HEK293 (cell line): Measurements from ENCODE around the gene CCT3.
"Not testable (repeated sequence)": the region's sequence is repeated elsewhere in the genome, so short reads cannot be mapped to it uniquely, and the experiment has no call there.

Experiments
- CTCF ChIA-PET: fragments of 350-600 bp; formaldehyde crosslinking; extraction: SDS; loops from one replicate; lab custom pipeline; 2021; ENCODE audit warnings: antibody characterized with exemption; lab: Yijun Ruan, JAX
- POLR2A ChIA-PET: fragments of 300-600 bp; formaldehyde crosslinking; extraction: SDS; loops from one replicate; lab custom pipeline; 2020; ENCODE audit warnings: antibody characterized with exemption, inconsistent platforms; lab: Yijun Ruan, JAX
- H3K27ac ChIP-seq: fragments of 200-500 bp; sonication (Bioruptor generic); 2 replicates; pipeline ENCODE4 v1.5.1; 2014; ENCODE audit warnings: low read depth, low read length, control low read depth, inconsistent platforms; ENCODE audit errors: extremely low read depth
- H3K36me3 ChIP-seq, 2 experiments: fragments of 200-500 bp in 1 of 2; sonication (Bioruptor generic) in 1 of 2; 1 replicate in 1 of 2; 2 replicates in 1 of 2; pipeline ENCODE4 v1.5.1; 2014 to 2017; ENCODE audit warnings: inconsistent platforms in 2 of 2, low read length in 2 of 2; ENCODE audit not compliant: control insufficient read depth in 2 of 2, insufficient read depth in 1 of 2
- H3K4me1 ChIP-seq: fragments of 200-500 bp; sonication (Bioruptor generic); 2 replicates; pipeline ENCODE4 v1.5.1; 2014; ENCODE audit warnings: mild to moderate bottlenecking, low read length, inconsistent platforms; ENCODE audit not compliant: control insufficient read depth, insufficient read depth
- H3K4me3 ChIP-seq: 2 replicates; pipeline ENCODE4 v1.5.1; 2011; ENCODE audit warnings: low read depth, mild to moderate bottlenecking, control low read depth, low read length, moderate library complexity
- H3K9me3 ChIP-seq: fragments of 200-500 bp; sonication (Bioruptor generic); 2 replicates; pipeline ENCODE4 v1.5.1; 2014; ENCODE audit warnings: low read depth, low read length, inconsistent platforms; ENCODE audit not compliant: control insufficient read depth, insufficient read depth
- BCL11B ChIP-seq: fragments of 450-650 bp; formaldehyde crosslinking; IDR thresholded peaks from 2 replicates; pipeline ENCODE4 v1.5.1; 2016; ENCODE audit warnings: low read depth, missing biosample characterization, missing genetic modification characterization
- HOXA7 ChIP-seq: sonication (generic); formaldehyde crosslinking; IDR thresholded peaks from 2 replicates; pipeline ENCODE4 v1.8.1; 2022; ENCODE audit warnings: missing genetic modification reagents, borderline replicate concordance
- KLF7 ChIP-seq: fragments of 450-650 bp; formaldehyde crosslinking; IDR thresholded peaks from 2 replicates; pipeline ENCODE4 v1.5.1; 2016; ENCODE audit warnings: missing biosample characterization, missing genetic modification characterization, borderline replicate concordance
- MZF1 ChIP-seq: fragments of 450-650 bp; formaldehyde crosslinking; IDR thresholded peaks from 2 replicates; pipeline ENCODE4 v1.5.1; 2017; ENCODE audit warnings: missing biosample characterization, missing genetic modification characterization, borderline replicate concordance
- OVOL3 ChIP-seq: fragments of 450-650 bp; formaldehyde crosslinking; IDR thresholded peaks from 2 replicates; pipeline ENCODE4 v1.5.1; 2016; ENCODE audit warnings: missing biosample characterization, missing genetic modification characterization
- ZNF10 ChIP-seq: fragments of 450-650 bp; formaldehyde crosslinking; IDR thresholded peaks from 2 replicates; pipeline ENCODE4 v1.5.1; 2017; ENCODE audit warnings: missing biosample characterization, missing genetic modification characterization
- ZNF133 ChIP-seq: fragments of 450-650 bp; formaldehyde crosslinking; IDR thresholded peaks from 2 replicates; pipeline ENCODE4 v1.5.1; 2016; ENCODE audit warnings: missing biosample characterization, missing genetic modification characterization
- ZNF2 ChIP-seq: fragments of 450-650 bp; formaldehyde crosslinking; IDR thresholded peaks from 2 replicates; pipeline ENCODE4 v1.5.1; 2016; ENCODE audit warnings: missing biosample characterization, missing genetic modification characterization
- ZNF221 ChIP-seq: fragments of 450-650 bp; formaldehyde crosslinking; IDR thresholded peaks from 2 replicates; pipeline ENCODE4 v1.5.1; 2017; ENCODE audit warnings: missing biosample characterization, missing genetic modification characterization, borderline replicate concordance
- ZNF23 ChIP-seq: fragments of 450-650 bp; formaldehyde crosslinking; IDR thresholded peaks from 2 replicates; pipeline ENCODE4 v1.5.1; 2016; ENCODE audit warnings: missing biosample characterization, missing genetic modification characterization, borderline replicate concordance
- ZNF341 ChIP-seq: fragments of 450-650 bp; formaldehyde crosslinking; IDR thresholded peaks from 2 replicates; pipeline ENCODE4; 2016; ENCODE audit warnings: low read depth, missing biosample characterization, missing genetic modification characterization
- ZNF354C ChIP-seq: fragments of 450-650 bp; formaldehyde crosslinking; IDR thresholded peaks from 2 replicates; pipeline ENCODE4 v1.5.1; 2016; ENCODE audit warnings: missing biosample characterization, missing genetic modification characterization, low read depth, borderline replicate concordance
- ZNF394 ChIP-seq: fragments of 450-650 bp; formaldehyde crosslinking; IDR thresholded peaks from 2 replicates; pipeline ENCODE4 v1.5.1; 2016; ENCODE audit warnings: missing biosample characterization, missing genetic modification characterization, mild to moderate bottlenecking, moderate library complexity, borderline replicate concordance
- ZNF48 ChIP-seq: fragments of 450-650 bp; formaldehyde crosslinking; IDR thresholded peaks from 2 replicates; pipeline ENCODE4 v1.5.1; 2016; ENCODE audit warnings: missing biosample characterization, missing genetic modification characterization
- ZNF488 ChIP-seq: fragments of 450-650 bp; formaldehyde crosslinking; IDR thresholded peaks from 2 replicates; pipeline ENCODE4 v1.5.1; 2016; ENCODE audit warnings: missing biosample characterization, missing genetic modification characterization
- ZNF521 ChIP-seq: fragments of 450-650 bp; formaldehyde crosslinking; IDR thresholded peaks from 2 replicates; pipeline ENCODE4 v1.5.1; 2017; ENCODE audit warnings: missing biosample characterization, mild to moderate bottlenecking, missing genetic modification characterization
- ZNF585B ChIP-seq: fragments of 450-650 bp; formaldehyde crosslinking; IDR thresholded peaks from 2 replicates; pipeline ENCODE4 v1.5.1; 2016; ENCODE audit warnings: missing biosample characterization, missing genetic modification characterization
- ZNF596 ChIP-seq: fragments of 450-650 bp; IDR thresholded peaks from 2 replicates; pipeline ENCODE4 v1.5.0; 2018; ENCODE audit warnings: missing biosample characterization, mild to moderate bottlenecking, missing genetic modification characterization, moderate library complexity
- ZNF654 ChIP-seq: fragments of 450-650 bp; formaldehyde crosslinking; IDR thresholded peaks from 2 replicates; pipeline ENCODE4 v1.5.1; 2016; ENCODE audit warnings: low read depth, missing biosample characterization, missing genetic modification characterization
- ZNF768 ChIP-seq: fragments of 450-650 bp; formaldehyde crosslinking; IDR thresholded peaks from 2 replicates; pipeline ENCODE4 v1.5.1; 2018; ENCODE audit warnings: missing biosample characterization, mild to moderate bottlenecking, missing genetic modification characterization
- TF ChIP-seq, protein P1 (sequence below): fragments of 450-650 bp; formaldehyde crosslinking; IDR thresholded peaks from 2 replicates; pipeline ENCODE4 v1.5.1; 2016; ENCODE audit warnings: missing biosample characterization, missing genetic modification characterization

Gene CCT3

GRCh38 chr1:156346636-156347035 is 8.5 kb upstream of the CCT3 start:
- no peak for TF ChIP-seq ZNF354C (tag by site-specific recombination)
- TF ChIP-seq ZNF2 (tag by site-specific recombination), result no peak
- TF ChIP-seq ZNF488, result no peak
- TF ChIP-seq OVOL3 (tag by site-specific recombination), result no peak
- TF ChIP-seq ZNF341 (tag by site-specific recombination), result no peak
- no peak for TF ChIP-seq MZF1 (tag by site-specific recombination)
- no peak for TF ChIP-seq ZNF10 (tag by site-specific recombination)
- TF ChIP-seq ZNF394 (tag by site-specific recombination), result no peak
- TF ChIP-seq ZNF133 (tag by site-specific recombination), result no peak
- TF ChIP-seq ZNF585B (tag by site-specific recombination), result no peak
- no peak for TF ChIP-seq HOXA7 (CRISPR knock-in tag)
- no peak for TF ChIP-seq ZNF48 (tag by site-specific recombination)
- TF ChIP-seq ZNF654 (tag by site-specific recombination), result no peak
- TF ChIP-seq ZNF23, result no peak
- no peak for TF ChIP-seq ZNF521 (tag by site-specific recombination)
- no peak for TF ChIP-seq KLF7 (tag by site-specific recombination)
- no peak for TF ChIP-seq ZNF768 (tag by site-specific recombination)
- no peak for TF ChIP-seq ZNF596 (tag by site-specific recombination)
- TF ChIP-seq ZNF221 (tag by site-specific recombination), result no peak
- TF ChIP-seq BCL11B (tag by site-specific recombination), result no peak
- Histone ChIP-seq H3K36me3 (no peaks in the 10 kb centered on the region), H3K9me3 (no peaks in the 10 kb centered on the region), H3K4me1 (no peaks in the 10 kb centered on the region), H3K27ac (no peak overlapping the region), H3K4me3 (no peak overlapping the region)
- POLR2A ChIA-PET, result interaction anchor here (1.6 kb wide), 1 partner anchor 9 kb away, joined by 5 read pairs; the partner anchor contains the start of genes CCT3 and TSACC
- CTCF ChIA-PET, result interaction anchor here (4.9 kb wide), 1 partner anchor 13 kb away, joined by 36 read pairs; no protein-coding TSS in a partner anchor

DNA sequence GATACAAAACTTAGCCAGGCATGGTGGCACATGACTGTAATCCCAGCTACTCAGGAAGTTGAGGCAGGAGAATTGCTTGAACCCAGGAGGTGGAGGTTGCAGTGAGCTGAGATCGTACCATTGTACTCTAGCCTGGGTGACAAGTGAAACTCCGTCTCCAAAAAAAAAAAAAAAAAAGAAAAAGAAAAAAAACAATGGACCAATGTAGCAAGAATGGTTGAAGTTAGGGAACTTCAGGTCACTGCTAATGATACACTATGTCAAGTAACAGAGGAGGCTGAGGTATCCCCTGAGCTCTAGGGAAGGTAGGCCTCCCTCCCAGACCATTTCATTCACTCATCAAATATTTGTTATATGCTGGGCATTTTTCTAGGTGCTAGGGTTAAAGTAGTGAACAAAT is 7.9 kb upstream of the CCT3 start:
- not testable (repeated sequence) for H3K4me1 ChIP-seq, H3K9me3 ChIP-seq, H3K27ac ChIP-seq, H3K36me3 ChIP-seq, H3K4me3 ChIP-seq
- ChIA-PET POLR2A (interaction anchor here (1.6 kb wide), 1 partner anchor 8 kb away, joined by 5 read pairs; the partner anchor contains the start of genes CCT3 and TSACC), CTCF (interaction anchor here (4.9 kb wide), 1 partner anchor 13 kb away, joined by 36 read pairs; no protein-coding TSS in a partner anchor)
- TF ChIP-seq, protein P1, sequence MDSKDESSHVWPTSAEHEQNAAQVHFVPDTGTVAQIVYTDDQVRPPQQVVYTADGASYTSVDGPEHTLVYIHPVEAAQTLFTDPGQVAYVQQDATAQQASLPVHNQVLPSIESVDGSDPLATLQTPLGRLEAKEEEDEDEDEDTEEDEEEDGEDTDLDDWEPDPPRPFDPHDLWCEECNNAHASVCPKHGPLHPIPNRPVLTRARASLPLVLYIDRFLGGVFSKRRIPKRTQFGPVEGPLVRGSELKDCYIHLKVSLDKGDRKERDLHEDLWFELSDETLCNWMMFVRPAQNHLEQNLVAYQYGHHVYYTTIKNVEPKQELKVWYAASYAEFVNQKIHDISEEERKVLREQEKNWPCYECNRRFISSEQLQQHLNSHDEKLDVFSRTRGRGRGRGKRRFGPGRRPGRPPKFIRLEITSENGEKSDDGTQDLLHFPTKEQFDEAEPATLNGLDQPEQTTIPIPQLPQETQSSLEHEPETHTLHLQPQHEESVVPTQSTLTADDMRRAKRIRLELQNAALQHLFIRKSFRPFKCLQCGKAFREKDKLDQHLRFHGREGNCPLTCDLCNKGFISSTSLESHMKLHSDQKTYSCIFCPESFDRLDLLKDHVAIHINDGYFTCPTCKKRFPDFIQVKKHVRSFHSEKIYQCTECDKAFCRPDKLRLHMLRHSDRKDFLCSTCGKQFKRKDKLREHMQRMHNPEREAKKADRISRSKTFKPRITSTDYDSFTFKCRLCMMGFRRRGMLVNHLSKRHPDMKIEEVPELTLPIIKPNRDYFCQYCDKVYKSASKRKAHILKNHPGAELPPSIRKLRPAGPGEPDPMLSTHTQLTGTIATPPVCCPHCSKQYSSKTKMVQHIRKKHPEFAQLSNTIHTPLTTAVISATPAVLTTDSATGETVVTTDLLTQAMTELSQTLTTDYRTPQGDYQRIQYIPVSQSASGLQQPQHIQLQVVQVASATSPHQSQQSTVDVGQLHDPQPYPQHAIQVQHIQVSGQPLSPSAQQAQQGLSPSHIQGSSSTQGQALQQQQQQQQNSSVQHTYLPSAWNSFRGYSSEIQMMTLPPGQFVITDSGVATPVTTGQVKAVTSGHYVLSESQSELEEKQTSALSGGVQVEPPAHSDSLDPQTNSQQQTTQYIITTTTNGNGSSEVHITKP, result peak; percentile 66
